Thymus (tissue), 14 donors: ENCODE data around the gene TLE5. TPM values are rescaled to one million over a fixed set of nuclear protein-coding genes. Genes with fewer than 3 reads are reported as not detected.

Source experiments
- DNase-seq, 9 donors: peaks; one replicate each; pipeline ENCODE4 v3.0.0-alpha.2; 2013; ENCODE audit warnings: low spot score in 9 of 9, low read depth in 6 of 9, missing footprints in 1 of 9
- H3K27ac ChIP-seq, 2 donors: one replicate each; pipeline ENCODE4 v1.5.1; 2013; ENCODE audit warnings: control low read depth in 1 of 2, low read depth in 1 of 2, low read length in 1 of 2, mild to moderate bottlenecking in 1 of 2, moderate library complexity in 1 of 2
- H3K27me3 ChIP-seq, 2 donors: one replicate each; pipeline ENCODE4 v1.5.1; 2013; ENCODE audit warnings: low read length in 1 of 2; ENCODE audit not compliant: control insufficient read depth in 2 of 2, insufficient read depth in 1 of 2
- H3K36me3 ChIP-seq, 2 donors: one replicate each; pipeline ENCODE4 v1.5.1; 2013; ENCODE audit warnings: low read length in 1 of 2, mild to moderate bottlenecking in 1 of 2, moderate library complexity in 1 of 2; ENCODE audit not compliant: control insufficient read depth in 2 of 2, insufficient read depth in 2 of 2
- H3K4me1 ChIP-seq, 2 donors: one replicate each; pipeline ENCODE4 v1.5.1; 2013; ENCODE audit warnings: low read length in 2 of 2; ENCODE audit not compliant: control insufficient read depth in 2 of 2, insufficient read depth in 2 of 2
- H3K4me3 ChIP-seq, 2 donors: one replicate each; pipeline ENCODE4 v1.5.1; 2013; ENCODE audit warnings: low read length in 2 of 2, control low read depth in 1 of 2, mild to moderate bottlenecking in 1 of 2
- H3K9me3 ChIP-seq, 2 donors: one replicate each; pipeline ENCODE4 v1.5.1; 2013; ENCODE audit warnings: low read length in 1 of 2, mild to moderate bottlenecking in 1 of 2; ENCODE audit not compliant: control insufficient read depth in 2 of 2, insufficient read depth in 1 of 2
- WGBS: extraction: QIAGEN DNeasy Blood & Tissue Kit; methylation state at CpG from one replicate; pipeline ENCODE4 v1.1.7; 2013; 5-methylcytosine and 5-hydroxymethylcytosine counted together
- long read RNA-seq, 10 donors: transcript quantifications; one replicate each; lab custom pipeline, GENCODE V29; 2026
- polyA plus RNA-seq: library from polyadenylated mRNA; stranded (reverse); fragments of 200-250 nt; gene quantifications from one replicate; pipeline ENCODE4 v1.2.3, GENCODE V29; 2013
- total RNA-seq: library from RNA; stranded (reverse); fragments of 120-200 nt; gene quantifications from one replicate; pipeline ENCODE4 v1.2.4, GENCODE V29; 2013
- donor health status: healthy.

The TLE5 gene, protein sequence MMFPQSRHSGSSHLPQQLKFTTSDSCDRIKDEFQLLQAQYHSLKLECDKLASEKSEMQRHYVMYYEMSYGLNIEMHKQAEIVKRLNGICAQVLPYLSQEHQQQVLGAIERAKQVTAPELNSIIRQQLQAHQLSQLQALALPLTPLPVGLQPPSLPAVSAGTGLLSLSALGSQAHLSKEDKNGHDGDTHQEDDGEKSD
- total RNA-seq (302 TPM), polyA plus RNA-seq (540 TPM)
- long read RNA-seq, donor 1, transcript AES-207 (6 exons, 942 nt), result minor isoform, 9 of 22 reads
- long read RNA-seq, donor 1, transcript AES-202 (7 exons, 1,608 nt), result major isoform, 10 of 22 reads
- long read RNA-seq, donor 1, partial matches to known transcripts, result 0 of 22 reads
- long read RNA-seq, donor 1, other reads (novel, unspliced or antisense), result 0 of 22 reads
- long read RNA-seq, donor 2, transcript AES-201 (7 exons, 1,884 nt), result minor isoform, 12 of 408 reads
- long read RNA-seq, donor 2, transcript AES-207 (6 exons, 942 nt), result minor isoform, 34 of 408 reads
- long read RNA-seq, donor 2, transcript AES-205 (2 exons, 367 nt), result minor isoform, 8 of 408 reads
- long read RNA-seq, donor 2, transcript AES-202 (7 exons, 1,608 nt), result major isoform, 321 of 408 reads
- long read RNA-seq, donor 2, partial matches to known transcripts, result 0 of 408 reads
- long read RNA-seq, donor 2, other reads (novel, unspliced or antisense), result 18 of 408 reads
- long read RNA-seq, donor 3, transcript AES-207 (6 exons, 942 nt), result minor isoform, 12 of 219 reads
- long read RNA-seq, donor 3, transcript AES-202 (7 exons, 1,608 nt), result major isoform, 155 of 219 reads
- long read RNA-seq, donor 3, transcript AES-205 (2 exons, 367 nt), result minor isoform, 20 of 219 reads
- long read RNA-seq, donor 3, partial matches to known transcripts, result 14 of 219 reads
- long read RNA-seq, donor 3, other reads (novel, unspliced or antisense), result 10 of 219 reads
- long read RNA-seq, donor 4, transcript AES-207 (6 exons, 942 nt), result minor isoform, 20 of 122 reads
- long read RNA-seq, donor 4, transcript AES-205 (2 exons, 367 nt), result minor isoform, 12 of 122 reads
- long read RNA-seq, donor 4, transcript AES-202 (7 exons, 1,608 nt), result major isoform, 80 of 122 reads
- long read RNA-seq, donor 4, partial matches to known transcripts, result 5 of 122 reads
- long read RNA-seq, donor 4, other reads (novel, unspliced or antisense), result 0 of 122 reads
- long read RNA-seq, donor 5, transcript AES-207 (6 exons, 942 nt), result minor isoform, 34 of 245 reads
- long read RNA-seq, donor 5, transcript AES-205 (2 exons, 367 nt), result minor isoform, 26 of 245 reads
- long read RNA-seq, donor 5, transcript AES-202 (7 exons, 1,608 nt), result major isoform, 147 of 245 reads
- long read RNA-seq, donor 5, transcript AES-210 (3 exons, 1,100 nt), result minor isoform, 7 of 245 reads
- long read RNA-seq, donor 5, partial matches to known transcripts, result 5 of 245 reads
- long read RNA-seq, donor 5, other reads (novel, unspliced or antisense), result 17 of 245 reads
- long read RNA-seq, donor 6, transcript AES-207 (6 exons, 942 nt), result minor isoform, 17 of 179 reads
- long read RNA-seq, donor 6, transcript AES-202 (7 exons, 1,608 nt), result major isoform, 144 of 179 reads
- long read RNA-seq, donor 6, partial matches to known transcripts, result 0 of 179 reads
- long read RNA-seq, donor 6, other reads (novel, unspliced or antisense), result 7 of 179 reads
- long read RNA-seq, donor 7, transcript AES-202 (7 exons, 1,608 nt), result major isoform, 124 of 212 reads
- long read RNA-seq, donor 7, transcript AES-210 (3 exons, 1,100 nt), result minor isoform, 7 of 212 reads
- long read RNA-seq, donor 7, transcript AES-207 (6 exons, 942 nt), result minor isoform, 27 of 212 reads
- long read RNA-seq, donor 7, transcript AES-205 (2 exons, 367 nt), result minor isoform, 15 of 212 reads
- long read RNA-seq, donor 7, partial matches to known transcripts, result 25 of 212 reads
- long read RNA-seq, donor 7, other reads (novel, unspliced or antisense), result 10 of 212 reads
- long read RNA-seq, donor 8, transcript AES-207 (6 exons, 942 nt), result minor isoform, 9 of 73 reads
- long read RNA-seq, donor 8, transcript AES-202 (7 exons, 1,608 nt), result major isoform, 55 of 73 reads
- long read RNA-seq, donor 8, transcript AES-210 (3 exons, 1,100 nt), result minor isoform, 5 of 73 reads
- long read RNA-seq, donor 8, partial matches to known transcripts, result 0 of 73 reads
- long read RNA-seq, donor 8, other reads (novel, unspliced or antisense), result 0 of 73 reads
- long read RNA-seq, donor 9, transcript AES-205 (2 exons, 367 nt), result minor isoform, 10 of 129 reads
- long read RNA-seq, donor 9, transcript AES-207 (6 exons, 942 nt), result minor isoform, 14 of 129 reads
- long read RNA-seq, donor 9, transcript AES-202 (7 exons, 1,608 nt), result major isoform, 88 of 129 reads
- long read RNA-seq, donor 9, partial matches to known transcripts, result 0 of 129 reads
- long read RNA-seq, donor 9, other reads (novel, unspliced or antisense), result 10 of 129 reads
- long read RNA-seq, donor 10, transcript AES-205 (2 exons, 367 nt), result minor isoform, 14 of 175 reads
- long read RNA-seq, donor 10, transcript AES-207 (6 exons, 942 nt), result minor isoform, 27 of 175 reads
- long read RNA-seq, donor 10, transcript AES-210 (3 exons, 1,100 nt), result minor isoform, 15 of 175 reads
- long read RNA-seq, donor 10, transcript AES-202 (7 exons, 1,608 nt), result major isoform, 98 of 175 reads
- long read RNA-seq, donor 10, partial matches to known transcripts, result 7 of 175 reads
- long read RNA-seq, donor 10, other reads (novel, unspliced or antisense), result 11 of 175 reads

DNA sequence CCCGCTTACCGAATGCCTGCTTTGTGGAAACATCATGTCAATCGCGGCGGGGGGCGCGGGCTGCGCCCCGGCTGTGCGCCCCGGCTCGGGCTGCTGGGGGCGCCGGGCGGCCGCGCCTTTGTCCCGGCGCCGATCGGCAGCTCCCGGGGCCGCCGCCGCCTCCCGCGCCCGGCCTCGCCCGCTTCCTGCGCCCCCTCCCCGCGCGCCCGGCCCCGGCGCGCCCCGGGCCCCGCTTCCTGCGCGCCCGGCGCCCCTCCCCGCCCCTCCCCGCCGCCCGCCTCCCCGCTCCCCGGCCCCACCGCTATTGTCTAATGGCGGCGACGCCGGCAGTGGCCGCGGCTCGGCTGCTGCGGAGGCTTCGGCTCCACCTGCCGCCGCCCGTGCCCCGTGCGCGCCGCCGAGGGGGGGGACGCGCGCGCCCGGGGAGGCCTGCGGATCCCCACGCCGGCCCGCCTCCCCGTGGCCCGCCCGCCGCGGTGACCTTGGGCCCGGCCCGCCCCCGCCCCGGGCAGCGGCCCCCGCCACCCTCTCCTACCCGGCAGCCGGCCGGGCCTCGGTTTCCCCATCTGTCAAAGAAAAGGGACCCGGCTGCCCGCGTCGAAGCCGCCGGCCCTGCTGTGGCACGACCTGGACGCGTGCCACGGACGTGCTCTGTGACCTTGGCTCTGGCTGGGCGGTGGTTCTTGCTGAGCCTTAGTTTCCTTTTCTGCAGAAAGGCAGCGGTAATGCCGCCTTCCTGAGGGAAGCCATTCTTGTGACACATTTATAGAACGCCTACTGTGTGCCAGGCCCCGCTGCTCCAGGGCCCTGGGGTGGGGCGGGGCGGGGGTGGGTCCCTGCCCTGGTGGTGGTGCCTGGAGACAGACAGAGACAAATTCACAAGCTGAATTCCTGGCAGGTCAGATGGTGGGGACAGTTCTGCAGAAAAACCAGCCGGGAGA lies at the start of gene TLE5:
Gene TLE5, minus strand, starts transcription at position 331 of the 941 bp plus-strand sequence. Its CDS starts 295 bp downstream, at position 36.
- peaks cover 20 to 61% of the 10 kb centered on the region in 2 donors for H3K4me1 ChIP-seq
- 2% methylated on average over 108 of the region's 111 CpGs for WGBS
- peak in 4 of 9 donors; percentile 52 to 78 (median 64) for DNase-seq

GRCh38 chr19:3111586-3112247 lies 49.4 kb upstream of the TLE5 start:
- Histone ChIP-seq H3K4me3 (no peak overlapping the region), H3K4me1 (peaks cover 0 to 17% of the 10 kb centered on the region in 2 donors), H3K36me3 (peaks cover 5 to 9% of the 10 kb centered on the region in 2 donors), H3K27ac (no peak overlapping the region), H3K9me3 (peaks cover 0 to 5% of the 10 kb centered on the region in 2 donors), H3K27me3 (no peaks in the 10 kb centered on the region)
- no peak for DNase-seq
- 98% methylated on average over 17 of the region's 17 CpGs for WGBS

More for the DNA sequence above, at the start of gene TLE5:
- peaks cover 0 to under 1% of the 10 kb centered on the region in 2 donors for H3K27me3 ChIP-seq
- H3K9me3 ChIP-seq, result peaks cover 0 to 7% of the 10 kb centered on the region in 2 donors
- peak within 1 kb of the TSS; percentile 97 to 98 for H3K27ac ChIP-seq
- peak within 1 kb of the TSS; percentile 97 to 99 for H3K4me3 ChIP-seq
- H3K36me3 ChIP-seq, result peaks cover 26 to 36% of the 10 kb centered on the region in 2 donors

DNA sequence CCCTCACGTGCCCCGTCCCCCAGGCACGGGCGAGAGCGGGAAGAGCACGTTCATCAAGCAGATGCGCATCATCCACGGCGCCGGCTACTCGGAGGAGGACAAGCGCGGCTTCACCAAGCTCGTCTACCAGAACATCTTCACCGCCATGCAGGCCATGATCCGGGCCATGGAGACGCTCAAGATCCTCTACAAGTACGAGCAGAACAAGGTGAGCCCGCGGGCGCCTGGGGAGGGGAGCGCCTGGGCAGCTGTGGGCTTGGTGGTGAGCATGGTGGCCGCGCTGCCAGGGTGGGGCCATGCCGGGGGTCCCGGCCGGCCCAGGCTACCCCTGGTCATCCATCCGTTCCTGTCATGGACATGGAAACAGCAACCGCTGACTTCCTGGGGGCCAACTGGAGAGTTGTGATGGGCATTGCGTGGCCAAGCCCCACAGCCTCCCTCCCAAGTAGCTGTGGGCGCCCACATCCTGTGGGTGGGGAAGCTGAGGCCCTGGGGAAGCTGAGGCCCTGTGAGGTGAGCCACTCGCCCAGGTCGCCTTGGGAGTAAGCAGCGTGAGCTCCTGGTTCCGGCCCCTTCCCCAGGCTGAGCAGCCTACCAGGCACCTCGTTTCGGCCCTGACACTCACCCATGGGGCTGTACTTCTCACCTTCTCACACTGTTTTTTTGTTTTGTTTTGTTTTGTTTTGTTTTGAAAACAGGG lies 48.0 kb upstream of the TLE5 start:
- WGBS, result 96% methylated on average over 37 of the region's 37 CpGs
- DNase-seq, result no peak
- no peak overlapping the region for H3K4me3 ChIP-seq
- H3K4me1 ChIP-seq, result peaks cover 0 to 17% of the 10 kb centered on the region in 2 donors
- no peaks in the 10 kb centered on the region for H3K27me3 ChIP-seq
- H3K36me3 ChIP-seq, result peaks cover 4 to 8% of the 10 kb centered on the region in 2 donors
- H3K9me3 ChIP-seq, result peaks cover 0 to 5% of the 10 kb centered on the region in 2 donors
- H3K27ac ChIP-seq, result no peak overlapping the region

DNA sequence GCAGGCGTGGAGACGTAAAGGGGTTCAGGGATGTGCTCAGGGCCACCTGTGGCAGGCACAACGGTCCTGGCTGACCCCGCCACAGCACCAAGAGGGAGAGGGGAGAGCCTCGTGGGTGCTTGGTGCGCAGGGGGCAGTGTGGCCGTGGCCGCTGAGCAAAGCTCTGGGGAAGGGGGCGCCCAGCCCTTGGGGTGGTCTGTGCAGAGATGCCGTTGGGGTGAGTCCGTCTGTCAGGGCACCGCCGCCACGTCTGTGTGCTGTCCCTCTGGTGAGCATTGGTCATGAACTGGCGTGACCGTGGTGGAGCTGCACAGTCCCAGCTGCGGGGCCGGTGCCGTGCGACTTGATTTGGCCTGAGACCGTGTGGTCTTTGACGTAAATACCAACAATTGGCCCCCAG lies 47.2 kb upstream of the TLE5 start:
- no peaks in the 10 kb centered on the region for H3K27me3 ChIP-seq
- 94% methylated on average over 22 of the region's 22 CpGs for WGBS
- peaks cover 4 to 8% of the 10 kb centered on the region in 2 donors for H3K36me3 ChIP-seq
- no peak overlapping the region for H3K4me3 ChIP-seq
- no peak for DNase-seq
- H3K9me3 ChIP-seq, result peaks cover 0 to 5% of the 10 kb centered on the region in 2 donors
- H3K27ac ChIP-seq, result no peak overlapping the region
- H3K4me1 ChIP-seq, result peaks cover 0 to 20% of the 10 kb centered on the region in 2 donors

- peak in 4 of 9 donors; percentile 65 to 77 (median 74) for DNase-seq
- Histone ChIP-seq H3K4me3 (no peak overlapping the region), H3K36me3 (peaks cover 2 to 8% of the 10 kb centered on the region in 2 donors), H3K9me3 (peaks cover 0 to 5% of the 10 kb centered on the region in 2 donors), H3K4me1 (peaks cover 0 to 26% of the 10 kb centered on the region in 2 donors), H3K27me3 (no peaks in the 10 kb centered on the region), H3K27ac (no peak overlapping the region)
- WGBS, result 53% methylated on average over 5 of the region's 5 CpGs
These were observed 46.5 kb upstream of the TLE5 start for GRCh38 chr19:3108775-3109174.

DNA sequence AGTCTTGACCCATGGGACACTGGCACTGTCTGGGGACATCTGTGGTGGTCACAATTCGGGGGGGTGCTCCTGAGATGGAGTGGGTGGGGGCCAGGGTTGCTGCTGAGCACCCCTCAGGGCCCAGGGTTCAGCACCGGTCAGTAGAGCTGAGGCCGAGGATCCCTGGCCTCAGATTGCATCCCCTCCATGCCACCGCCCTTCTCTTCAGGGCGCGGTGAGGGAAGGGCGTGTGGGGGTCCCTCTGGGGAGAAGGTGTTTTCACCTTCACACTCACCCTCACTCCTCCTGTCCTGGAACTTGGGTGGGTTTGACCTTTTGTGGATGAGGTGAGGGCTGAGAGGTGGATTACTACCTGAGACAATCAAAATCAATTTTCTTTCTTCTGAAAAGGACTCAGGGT lies 45.4 kb upstream of the TLE5 start:
- Histone ChIP-seq H3K4me3 (no peak overlapping the region), H3K27ac (no peak overlapping the region), H3K9me3 (peaks cover 0 to 7% of the 10 kb centered on the region in 2 donors), H3K4me1 (peaks cover 0 to 28% of the 10 kb centered on the region in 2 donors), H3K27me3 (no peaks in the 10 kb centered on the region), H3K36me3 (peaks cover 0 to 4% of the 10 kb centered on the region in 2 donors)
- WGBS, result 97% methylated on average over 7 of the region's 7 CpGs
- no peak for DNase-seq
